ENCODE results near the gene STEAP1B. TPM values are rescaled to one million over a fixed set of nuclear protein-coding genes. Genes with fewer than 3 reads are reported as not detected.
"Not testable (repeated sequence)": the region's sequence is repeated elsewhere in the genome, so short reads cannot be mapped to it uniquely, and the experiment has no call there.

Gene STEAP1B
- total RNA-seq, 1 experiment from 2014 or later: 3.2 TPM

- H3K4ac ChIP-seq (ENCODE audit: low read depth, low read length): no peak overlapping the region
- no peaks in the 10 kb centered on the region for H3K27me3 Mint-ChIP-seq (ENCODE audit: low read depth)
- H3K4me2 ChIP-seq (ENCODE audit: insufficient read depth, insufficient read length, low read length): no peak overlapping the region
- WGBS (ENCODE audit: extremely low coverage, insufficient read length, low lambda C conversion rate): no CpG with 5 or more reads among the region's 6 CpGs
- H2BK20ac ChIP-seq (ENCODE audit: low read depth, low read length, poor library complexity, severe bottlenecking): no peak overlapping the region
- H3T11ph ChIP-seq (ENCODE audit: low read length): no peak overlapping the region
- H2BK5ac ChIP-seq (ENCODE audit: insufficient read length, low read length): no peak overlapping the region
- H2BK12ac ChIP-seq (ENCODE audit: insufficient read length, low read depth, low read length): no peak overlapping the region
- no peak overlapping the region for H3K14ac ChIP-seq (ENCODE audit: insufficient read depth, low read length)
- no peak overlapping the region for H3K27ac ChIP-seq (ENCODE audit: insufficient read length, low read depth, low read length)
- H3K9me3 ChIP-seq (ENCODE audit: control insufficient read depth, low read depth, low read length): no peaks in the 10 kb centered on the region
- H3K23me2 ChIP-seq (ENCODE audit: insufficient read length, low read depth, low read length, poor library complexity, severe bottlenecking): no peaks in the 10 kb centered on the region
- no peak overlapping the region for H4K5ac ChIP-seq (ENCODE audit: insufficient read length, low read depth, low read length)
- H3K4me3 Mint-ChIP-seq: no peak overlapping the region
- no peak overlapping the region for H2AFZ ChIP-seq (ENCODE audit: low read length)
- no peaks in the 10 kb centered on the region for H3K27me3 ChIP-seq (ENCODE audit: insufficient read depth, low read length)
- TF ChIP-seq CTCF (conservative IDR thresholded peaks at IDR 0.05): no peak
- H3K4me1 ChIP-seq (ENCODE audit: insufficient read depth, low read length): no peaks in the 10 kb centered on the region
- no peaks in the 10 kb centered on the region for H3K36me3 Mint-ChIP-seq (ENCODE audit: insufficient read depth in 1 of 3, low read depth in 3 of 3)
- peaks cover 4% of the 10 kb centered on the region in 2 experiments; a peak in 1 of 4 replicates for H3K4me1 Mint-ChIP-seq
- no peak overlapping the region for H3K9ac ChIP-seq (ENCODE audit: extremely low read depth, insufficient read length, low read length)
- no peak overlapping the region for H3K23ac ChIP-seq (ENCODE audit: insufficient read length, low read depth, low read length)
- no peaks in the 10 kb centered on the region for H4K20me1 ChIP-seq (ENCODE audit: control insufficient read depth, insufficient read depth, insufficient read length)
- H3K27ac Mint-ChIP-seq: no peak overlapping the region
- H3K18ac ChIP-seq (ENCODE audit: insufficient read length, low read depth, low read length): no peak overlapping the region
- H4K8ac ChIP-seq (replicated peaks; ENCODE audit: insufficient read length, low read depth, low read length): no peak overlapping the region
- H2BK120ac ChIP-seq (ENCODE audit: low read depth, low read length, poor library complexity, severe bottlenecking): no peak overlapping the region
- H3K56ac ChIP-seq (ENCODE audit: insufficient read length, low read depth, low read length): no peak overlapping the region
- no peaks in the 10 kb centered on the region for H3K9me3 Mint-ChIP-seq
- no peak for DNase-seq
- H2AK5ac ChIP-seq (ENCODE audit: insufficient read length, low read length): no peak overlapping the region
- no peaks in the 10 kb centered on the region for H3K79me2 ChIP-seq (ENCODE audit: insufficient read depth, low read length)
- H2BK15ac ChIP-seq (ENCODE audit: low read depth, low read length): no peak overlapping the region
- no peaks in the 10 kb centered on the region for H3K79me1 ChIP-seq (ENCODE audit: insufficient read depth, low read depth, low read length, poor library complexity, severe bottlenecking)
- no peak overlapping the region for H4K91ac ChIP-seq (ENCODE audit: insufficient read length, low read depth, low read length)
Observed at GRCh38 chr7:22541789-22542188, 41.8 kb upstream of the STEAP1B start.

GRCh38 chr7:22528537-22528936 is 28.5 kb upstream of the STEAP1B start:
- peaks cover 2 to 10% of the 10 kb centered on the region in 2 experiments for H3K4me1 Mint-ChIP-seq
- not testable (repeated sequence) for H4K8ac ChIP-seq (replicated peaks; ENCODE audit: insufficient read length, low read depth, low read length)
- WGBS (ENCODE audit: extremely low coverage, insufficient read length, low lambda C conversion rate): no CpG with 5 or more reads among the region's 14 CpGs

More at GRCh38 chr7:22528537-22528936, 28.5 kb upstream of the STEAP1B start:
- DNase-seq; H2BK5ac ChIP-seq (ENCODE audit: insufficient read length, low read length); H3K9ac ChIP-seq (ENCODE audit: extremely low read depth, insufficient read length, low read length); H3K56ac ChIP-seq (ENCODE audit: insufficient read length, low read depth, low read length); H3K79me1 ChIP-seq (ENCODE audit: insufficient read depth, low read depth, low read length, poor library complexity, severe bottlenecking); H2BK120ac ChIP-seq (ENCODE audit: low read depth, low read length, poor library complexity, severe bottlenecking); H3K9me3 ChIP-seq (ENCODE audit: control insufficient read depth, low read depth, low read length); H2BK12ac ChIP-seq (ENCODE audit: insufficient read length, low read depth, low read length); H4K5ac ChIP-seq (ENCODE audit: insufficient read length, low read depth, low read length); H2BK20ac ChIP-seq (ENCODE audit: low read depth, low read length, poor library complexity, severe bottlenecking); H3K4ac ChIP-seq (ENCODE audit: low read depth, low read length); H3K27ac Mint-ChIP-seq; H3K23me2 ChIP-seq (ENCODE audit: insufficient read length, low read depth, low read length, poor library complexity, severe bottlenecking); H3K79me2 ChIP-seq (ENCODE audit: insufficient read depth, low read length); H2AFZ ChIP-seq (ENCODE audit: low read length); H4K91ac ChIP-seq (ENCODE audit: insufficient read length, low read depth, low read length); H3K23ac ChIP-seq (ENCODE audit: insufficient read length, low read depth, low read length); H3T11ph ChIP-seq (ENCODE audit: low read length); H3K27ac ChIP-seq (ENCODE audit: insufficient read length, low read depth, low read length); H2AK5ac ChIP-seq (ENCODE audit: insufficient read length, low read length); H3K4me1 ChIP-seq (ENCODE audit: insufficient read depth, low read length); H4K20me1 ChIP-seq (ENCODE audit: control insufficient read depth, insufficient read depth, insufficient read length); H3K18ac ChIP-seq (ENCODE audit: insufficient read length, low read depth, low read length); H3K14ac ChIP-seq (ENCODE audit: insufficient read depth, low read length); H2BK15ac ChIP-seq (ENCODE audit: low read depth, low read length); H3K27me3 ChIP-seq (ENCODE audit: insufficient read depth, low read length); H3K4me3 Mint-ChIP-seq; H3K27me3 Mint-ChIP-seq (ENCODE audit: low read depth); H3K4me2 ChIP-seq (ENCODE audit: insufficient read depth, insufficient read length, low read length): not testable (repeated sequence)
- H3K9me3 Mint-ChIP-seq: peaks cover 15 to 18% of the 10 kb centered on the region in 2 experiments
- H3K36me3 Mint-ChIP-seq (ENCODE audit: insufficient read depth in 1 of 3, low read depth in 3 of 3): peaks cover 7 to 17% (median 8%) of the 10 kb centered on the region in 3 experiments; a peak in 6 of 7 replicates
